ENCODE results near the gene TUBA3E.
"Not testable (repeated sequence)": the region's sequence is repeated elsewhere in the genome, so short reads cannot be mapped to it uniquely, and the experiment has no call there.

The TUBA3E gene

DNA sequence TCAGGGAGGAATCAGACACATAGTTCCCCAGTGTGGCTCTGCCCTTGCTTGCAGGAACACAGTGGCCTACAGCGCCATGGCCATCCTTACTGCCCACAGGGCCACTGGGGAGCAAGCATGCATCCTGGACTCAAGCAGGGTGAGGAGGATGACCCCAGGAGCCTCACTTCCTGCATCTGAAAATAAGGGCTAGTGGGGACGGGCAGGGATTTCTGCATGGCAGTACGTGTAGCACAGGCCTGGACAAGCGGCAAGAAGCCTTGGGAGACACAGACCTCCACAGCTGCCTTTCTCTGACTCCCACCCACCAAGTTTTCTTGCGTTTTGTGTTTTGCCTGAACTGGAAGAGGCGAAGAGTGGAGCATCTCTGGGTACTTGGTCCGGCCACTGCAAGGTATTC lies 35.8 kb downstream of the TUBA3E start:
- DNase-seq (ENCODE audit: low spot score): not testable (repeated sequence)

DNA sequence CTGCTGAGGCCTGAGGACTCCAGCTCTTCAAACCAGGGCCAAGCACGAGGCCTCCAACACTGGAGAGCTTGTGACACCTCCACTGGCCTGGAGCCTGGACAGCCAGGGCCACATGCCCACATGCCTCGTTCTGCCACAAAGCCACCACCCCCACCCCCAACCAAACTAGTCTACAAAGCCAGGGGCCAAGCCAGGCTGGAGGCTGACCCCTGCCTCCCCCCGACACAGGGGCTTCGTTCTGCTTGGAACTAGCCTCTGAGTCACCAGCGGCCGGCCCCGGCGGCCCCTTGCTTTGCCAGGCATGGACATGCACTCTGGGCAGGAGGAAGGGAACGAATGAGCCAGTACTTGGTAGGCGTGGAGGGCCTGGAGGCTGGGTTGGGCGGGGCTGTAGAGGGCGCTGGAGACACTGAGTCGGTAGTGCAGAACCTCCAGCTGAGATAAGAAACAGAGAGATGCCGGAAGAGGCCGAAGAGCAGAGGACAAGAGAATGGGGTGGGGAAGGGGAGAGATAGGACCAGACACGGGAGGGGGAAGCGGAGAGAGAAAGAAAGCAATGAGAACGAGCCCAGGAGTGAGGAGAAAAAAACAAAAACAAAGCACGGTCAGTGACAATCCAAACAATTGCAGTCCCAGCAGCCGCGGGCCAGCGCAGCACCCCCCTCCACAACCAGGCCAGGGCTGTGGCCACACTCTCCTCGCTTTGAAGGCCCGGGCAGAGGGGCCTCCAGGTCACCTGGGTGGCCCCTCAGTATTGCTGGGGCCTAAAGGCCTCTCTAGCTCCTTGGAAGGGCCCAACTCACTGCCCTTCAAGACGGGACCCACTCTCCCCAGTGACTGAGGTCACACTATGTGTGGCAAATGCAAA lies 37.2 kb downstream of the TUBA3E start:
- DNase-seq (ENCODE audit: low spot score): not testable (repeated sequence)

DNA sequence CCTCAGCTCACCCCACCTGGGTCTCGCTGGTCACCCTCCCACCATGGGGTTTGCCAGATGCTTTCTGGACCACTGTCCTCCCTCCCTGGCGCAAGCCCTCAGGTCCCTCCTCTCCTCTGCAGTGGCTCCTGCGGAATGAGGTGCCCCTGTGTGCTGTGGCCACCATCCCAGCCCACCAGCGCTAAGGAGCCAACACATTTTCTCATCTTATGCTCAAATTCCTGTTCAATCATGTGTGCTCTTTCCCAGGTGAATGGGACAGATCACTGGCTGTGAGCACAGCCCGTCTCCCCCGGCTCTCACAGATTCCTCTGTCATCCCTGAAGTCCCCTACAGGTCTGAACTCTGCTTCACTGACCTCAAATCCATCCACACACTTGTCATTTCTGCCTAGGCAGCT lies 38.1 kb downstream of the TUBA3E start:
- no peak for DNase-seq (ENCODE audit: low spot score)

DNA sequence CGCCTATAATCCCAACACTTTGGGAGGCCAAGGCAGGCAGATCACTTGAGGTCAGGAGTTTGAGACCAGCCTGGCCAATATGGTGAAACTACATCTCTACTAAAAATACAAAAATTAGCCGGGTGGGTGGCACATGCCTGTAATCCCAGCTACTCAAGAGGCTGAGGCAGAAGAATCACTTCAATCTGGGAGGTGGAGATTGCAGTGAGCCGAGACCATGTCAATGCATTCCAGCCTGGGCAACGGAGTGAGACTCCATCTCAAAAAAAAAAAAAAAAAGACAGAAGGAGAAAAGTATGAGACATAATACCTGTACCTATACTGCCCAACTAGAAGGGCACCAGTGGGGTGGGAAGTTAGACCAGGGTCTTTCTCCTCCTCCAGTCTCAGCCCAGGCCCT lies 38.9 kb downstream of the TUBA3E start:
- DNase-seq (ENCODE audit: low spot score): not testable (repeated sequence)

DNA sequence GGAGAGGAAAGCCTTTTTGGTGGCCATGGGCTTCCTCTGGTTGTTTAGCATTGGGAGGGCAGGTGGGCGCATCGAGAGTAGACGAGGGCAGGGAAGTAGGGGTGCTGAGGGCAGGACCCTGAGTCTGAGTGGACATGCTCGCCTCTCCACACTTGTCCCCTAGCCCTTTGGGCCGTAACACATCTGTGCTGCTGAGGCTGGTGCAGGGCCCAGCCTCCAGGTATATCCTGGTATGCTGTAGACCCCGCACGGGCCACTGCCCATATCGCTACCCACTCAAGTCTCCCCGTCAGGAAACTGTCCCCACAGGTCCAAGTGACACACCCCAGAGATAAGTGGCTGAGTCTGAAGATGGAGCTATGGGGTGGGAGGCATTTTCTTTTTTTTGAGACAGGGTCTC lies 39.6 kb downstream of the TUBA3E start:
- DNase-seq (ENCODE audit: low spot score): no peak

DNA sequence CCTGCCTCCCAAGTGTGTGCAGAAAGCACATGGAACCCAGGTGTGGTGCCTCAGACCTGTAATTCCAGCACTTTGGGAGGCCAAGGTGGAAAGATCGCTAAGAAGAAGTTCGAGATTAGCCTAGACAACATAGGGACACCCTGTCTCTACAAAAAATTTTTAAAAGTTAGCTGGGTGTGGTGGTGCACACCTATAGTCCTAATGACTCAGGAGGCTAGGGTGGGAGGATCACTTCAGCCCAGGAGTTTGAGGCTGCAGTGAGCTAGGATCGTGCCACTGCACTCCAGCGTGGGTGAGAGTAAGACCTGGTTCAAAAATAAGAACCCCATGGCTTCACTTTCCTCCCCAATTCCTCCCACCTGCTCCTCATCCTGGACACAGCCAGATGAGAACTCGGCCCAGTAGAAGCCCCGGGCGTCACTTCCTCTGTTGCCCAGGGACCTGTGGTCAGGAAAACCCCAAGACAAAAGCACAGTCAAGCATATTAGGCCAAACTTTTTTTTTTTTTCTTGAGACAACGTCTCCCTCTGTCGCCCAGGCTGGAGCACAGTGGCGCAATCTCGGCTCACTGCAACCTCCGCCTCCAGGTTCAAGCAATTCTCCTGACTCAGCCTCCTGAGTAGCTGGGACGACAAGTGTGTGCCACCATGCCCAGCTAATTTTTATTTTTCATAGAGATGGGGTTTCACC lies 40.3 kb downstream of the TUBA3E start:
- DNase-seq (ENCODE audit: low spot score): not testable (repeated sequence)

DNA sequence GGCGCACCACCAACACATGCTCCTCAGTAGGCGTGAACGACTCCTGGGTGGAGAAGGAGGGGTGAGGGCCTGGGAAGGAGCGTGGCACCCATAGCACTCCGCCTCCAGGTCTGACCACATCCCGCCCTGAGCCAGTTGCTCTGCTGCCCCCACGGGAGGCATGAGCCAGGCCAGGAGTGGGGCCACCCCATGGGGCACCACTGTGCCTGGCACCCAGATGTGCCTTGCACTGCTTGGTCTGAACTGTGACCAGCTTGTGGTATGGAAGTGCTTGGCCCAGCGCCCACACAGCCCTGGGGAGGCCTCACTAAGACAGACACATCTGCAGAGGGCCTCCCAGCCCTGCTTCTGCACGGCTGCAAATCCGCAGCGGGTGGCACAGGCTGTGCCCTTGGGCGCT lies 40.9 kb downstream of the TUBA3E start:
- not testable (repeated sequence) for DNase-seq (ENCODE audit: low spot score)

DNA sequence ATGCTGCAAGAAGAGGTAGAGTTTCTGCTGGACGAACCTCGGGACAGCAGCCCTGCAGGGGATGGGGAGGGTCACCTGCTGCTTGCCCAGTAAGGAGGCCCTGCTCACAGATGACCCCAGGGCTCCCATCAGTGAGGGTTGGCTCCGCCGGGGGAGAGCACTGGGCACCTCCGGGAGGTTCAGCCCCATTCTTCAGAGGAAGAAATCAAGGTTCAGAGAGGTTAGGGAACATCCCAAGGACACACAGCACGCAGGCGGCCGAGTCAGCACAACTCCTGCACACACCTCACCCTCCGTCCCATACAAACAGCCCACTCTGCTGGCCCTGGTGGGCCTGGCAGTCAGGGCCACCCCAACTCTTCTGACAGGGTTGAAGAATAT lies 41.6 kb downstream of the TUBA3E start:
- DNase-seq (ENCODE audit: low spot score): no peak

DNA sequence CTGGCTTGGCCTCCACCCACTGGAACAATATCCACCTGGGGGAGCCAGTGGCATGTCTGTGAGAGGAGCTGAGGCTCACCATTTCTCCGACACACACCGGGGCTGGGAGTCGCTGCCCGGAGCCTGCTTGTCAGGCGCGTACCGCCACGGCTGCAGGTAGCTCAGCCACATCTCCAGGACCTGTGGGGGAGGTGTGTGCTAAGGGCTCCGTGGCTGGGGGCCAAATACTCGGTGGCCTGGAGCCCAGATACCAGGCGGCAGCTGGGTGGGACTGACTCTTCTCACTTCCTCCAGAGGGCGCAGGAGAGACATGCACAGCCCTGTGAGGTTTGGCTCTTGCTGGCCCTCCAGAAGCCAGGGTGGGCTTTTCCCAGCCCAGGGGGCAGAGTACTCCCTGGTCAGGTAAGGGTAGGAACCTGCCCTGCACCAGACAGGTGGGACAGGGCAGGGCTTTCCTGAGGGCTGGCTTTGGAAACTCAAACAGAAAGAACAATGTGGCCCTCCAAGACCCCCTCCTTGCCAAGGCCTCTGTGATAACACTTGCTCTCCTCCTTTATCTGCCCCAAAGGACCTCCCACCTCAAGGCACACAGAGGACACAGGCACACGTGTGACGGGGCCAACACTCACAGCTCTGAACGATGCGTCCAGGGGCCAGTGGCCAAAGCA lies 42.1 kb downstream of the TUBA3E start:
- DNase-seq (ENCODE audit: low spot score): peak; percentile 18

DNA sequence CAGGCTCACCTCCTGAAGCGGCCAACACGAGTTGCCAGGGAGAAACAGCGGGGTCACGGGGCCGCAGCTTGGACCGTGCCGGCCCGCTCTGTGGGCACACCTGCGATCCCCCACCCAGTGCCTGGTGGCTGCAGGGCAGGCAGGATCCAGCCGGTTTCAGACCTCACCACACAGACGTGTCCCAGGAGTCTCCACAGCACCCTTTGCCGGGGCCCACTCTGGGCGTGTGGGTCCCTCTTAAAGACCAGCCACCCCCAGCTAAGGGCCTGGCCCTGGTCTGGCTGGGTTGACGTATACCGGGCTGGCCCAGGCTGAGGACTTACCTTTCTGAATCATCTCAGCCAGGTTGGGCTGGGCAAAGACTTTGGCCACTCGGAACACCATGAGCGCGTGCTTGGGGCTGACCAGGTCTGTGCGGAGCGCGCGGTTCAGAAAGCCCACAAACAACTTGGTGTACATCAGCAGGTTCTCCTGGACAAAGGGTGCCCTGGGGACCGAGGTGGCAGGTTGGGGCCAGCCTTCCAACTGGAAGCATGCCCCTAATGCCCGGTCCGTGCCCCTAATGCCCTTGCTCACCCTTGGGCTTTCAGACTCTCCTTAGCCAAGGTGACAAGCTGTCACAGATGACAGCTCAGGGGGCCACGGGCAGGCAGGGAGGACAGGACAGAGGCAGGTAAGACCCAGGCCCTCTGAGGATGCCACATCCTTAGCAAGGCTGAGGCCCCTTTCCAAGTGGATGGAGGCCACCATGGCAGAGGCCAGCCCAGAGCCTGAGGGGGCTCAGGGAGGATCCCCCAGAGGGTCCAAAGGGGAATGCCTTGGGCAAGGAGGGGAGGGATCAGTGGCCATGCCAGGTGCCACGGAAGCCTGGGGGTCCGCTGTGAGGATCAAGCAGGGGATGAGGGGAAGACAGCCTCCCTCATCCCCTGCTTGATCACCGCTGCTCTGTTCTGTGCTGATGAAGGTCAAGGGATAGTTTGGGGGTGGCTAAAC lies 43.2 kb downstream of the TUBA3E start:
- no peak for DNase-seq (ENCODE audit: low spot score)

DNA sequence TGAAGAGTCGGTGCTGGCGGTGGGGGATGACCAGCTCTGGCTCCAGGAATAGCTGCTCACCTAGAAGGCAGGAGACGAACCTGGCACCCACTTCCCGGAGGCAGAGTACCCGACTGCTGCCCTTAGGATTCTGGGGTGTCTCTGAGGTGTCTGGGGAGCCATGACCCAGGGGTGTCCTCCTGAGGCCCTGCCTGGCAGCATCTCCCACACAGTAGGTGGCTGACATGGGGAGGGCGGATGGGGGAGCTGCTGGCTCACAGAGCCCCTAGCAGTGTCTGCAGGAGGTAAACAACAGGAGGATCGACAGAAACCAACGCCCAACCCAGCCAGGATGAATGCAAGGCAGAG lies 43.8 kb downstream of the TUBA3E start:
- DNase-seq (ENCODE audit: low spot score): not testable (repeated sequence)

DNA sequence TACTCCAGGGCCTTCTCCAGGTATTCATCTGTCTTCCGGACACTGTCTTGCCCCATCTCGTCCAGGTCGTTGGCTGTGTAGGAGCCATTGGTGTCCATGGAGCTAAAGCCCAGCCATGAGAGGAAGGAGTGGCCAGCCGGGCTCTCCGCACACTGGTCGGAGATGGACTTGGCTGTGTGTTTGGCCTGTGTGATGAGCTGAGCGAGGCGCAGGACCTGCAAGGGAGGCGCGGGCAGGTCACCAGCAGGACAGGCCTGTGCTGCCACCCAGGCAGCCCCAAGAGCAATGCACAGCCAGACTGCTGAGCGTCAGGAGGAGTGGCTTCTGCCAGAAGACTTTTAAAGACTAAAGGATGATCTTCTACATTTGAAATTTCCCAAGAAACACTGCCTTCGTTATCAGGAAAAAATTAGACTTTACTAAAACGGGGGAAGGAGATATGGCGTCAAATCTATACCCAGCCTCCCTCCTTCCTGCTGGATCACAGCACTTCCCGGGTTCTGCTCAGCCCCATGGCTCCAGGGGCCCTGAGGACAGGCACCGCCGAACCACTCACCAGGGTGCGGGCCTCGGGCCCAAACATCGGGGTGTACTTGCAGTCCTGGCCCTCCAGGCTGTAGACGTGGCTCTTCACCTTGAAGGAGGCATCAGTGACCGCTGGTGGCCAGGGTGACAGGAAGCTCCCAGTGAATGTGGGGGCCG lies 44.4 kb downstream of the TUBA3E start:
- DNase-seq (ENCODE audit: low spot score): not testable (repeated sequence)

DNA sequence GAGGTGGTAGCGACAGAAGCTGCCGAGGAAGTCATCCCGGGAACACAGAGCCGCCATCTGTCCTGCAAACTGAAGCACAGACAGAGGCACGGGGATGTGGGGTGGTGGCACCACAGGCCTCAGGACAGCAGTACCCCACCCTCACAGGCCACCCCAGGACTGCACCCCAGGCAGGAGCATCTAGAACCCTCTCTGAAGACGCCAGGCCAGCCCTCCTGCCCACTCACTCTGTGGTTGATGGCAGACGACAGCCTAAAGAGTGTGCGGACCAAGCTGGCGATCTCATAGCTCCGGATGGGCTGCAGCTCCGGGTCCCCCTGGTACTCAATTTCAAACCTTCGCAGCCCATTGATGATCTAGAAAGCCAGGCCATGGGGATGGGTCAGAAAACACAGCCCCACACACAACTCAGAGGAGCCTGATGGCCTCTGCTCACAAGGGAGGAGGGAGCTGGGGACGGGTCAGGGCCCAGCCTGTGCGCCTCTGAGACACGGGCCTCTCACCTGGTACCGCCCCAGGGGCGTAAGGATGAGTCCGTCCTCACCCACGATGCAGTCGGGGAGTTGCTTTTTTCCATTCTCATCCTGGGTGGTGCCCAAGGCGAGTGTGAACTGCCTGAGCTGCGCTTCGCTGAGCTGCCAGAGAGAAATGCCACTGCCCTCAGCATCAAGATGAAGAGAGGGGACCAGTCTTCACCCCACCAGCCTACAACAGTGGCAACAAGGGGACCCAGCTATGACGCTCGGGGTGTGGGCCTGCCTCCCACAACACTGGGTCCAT lies 45.2 kb downstream of the TUBA3E start:
- no peak for DNase-seq (ENCODE audit: low spot score)

DNA sequence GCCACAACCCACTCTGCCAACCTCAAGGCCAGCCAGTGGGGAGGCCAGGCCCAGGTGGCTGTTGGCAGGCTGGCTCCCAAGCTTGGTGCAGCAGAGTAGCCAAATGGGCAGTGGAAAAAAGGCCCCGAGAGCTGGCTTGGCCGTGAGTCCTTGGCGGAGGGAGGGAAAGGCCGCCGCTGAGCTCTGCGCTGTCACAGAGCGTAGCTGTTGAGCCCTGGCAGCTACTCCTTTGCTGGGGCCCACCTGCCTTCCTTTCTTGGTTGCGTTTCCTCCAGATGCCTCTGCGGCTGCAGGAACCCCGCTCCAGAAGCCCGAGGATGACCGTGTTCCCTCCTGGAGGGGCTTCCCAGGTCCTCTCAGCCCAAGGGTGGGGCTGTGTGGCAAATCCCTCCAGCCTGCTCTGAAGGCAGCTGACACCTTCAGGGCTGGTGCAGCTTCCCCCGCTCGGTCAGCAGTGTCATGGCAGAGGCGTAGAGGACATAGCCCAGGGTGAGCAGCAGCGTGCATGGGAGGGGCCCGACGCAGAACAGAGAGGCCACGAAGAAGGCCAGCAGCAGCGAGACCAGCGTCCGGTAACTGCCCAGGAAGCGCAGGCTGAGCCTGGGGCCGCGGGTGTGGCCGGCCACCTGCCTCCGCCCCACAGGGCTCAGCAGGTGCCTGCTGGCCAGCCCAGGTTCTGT lies 46.0 kb downstream of the TUBA3E start:
- DNase-seq (ENCODE audit: low spot score): not testable (repeated sequence)

DNA sequence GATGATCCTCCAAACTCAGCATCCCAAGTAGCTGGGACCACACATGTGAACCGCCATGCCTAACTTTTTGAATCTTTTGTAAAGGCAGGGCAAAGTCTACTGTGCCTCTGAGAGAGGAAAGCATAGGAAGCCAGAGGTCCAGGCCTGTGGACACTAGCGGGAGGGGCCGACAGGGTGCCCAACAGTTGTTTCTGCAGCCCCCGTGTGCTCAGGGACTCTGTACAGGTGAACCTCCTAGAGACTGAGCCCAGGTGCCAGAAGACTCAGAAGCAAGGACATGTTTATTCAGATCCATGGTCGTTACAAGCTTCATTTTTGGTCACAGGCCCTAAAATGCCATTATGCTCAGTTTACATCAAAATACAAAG lies 47.1 kb downstream of the TUBA3E start:
- DNase-seq (ENCODE audit: low spot score): not testable (repeated sequence)

DNA sequence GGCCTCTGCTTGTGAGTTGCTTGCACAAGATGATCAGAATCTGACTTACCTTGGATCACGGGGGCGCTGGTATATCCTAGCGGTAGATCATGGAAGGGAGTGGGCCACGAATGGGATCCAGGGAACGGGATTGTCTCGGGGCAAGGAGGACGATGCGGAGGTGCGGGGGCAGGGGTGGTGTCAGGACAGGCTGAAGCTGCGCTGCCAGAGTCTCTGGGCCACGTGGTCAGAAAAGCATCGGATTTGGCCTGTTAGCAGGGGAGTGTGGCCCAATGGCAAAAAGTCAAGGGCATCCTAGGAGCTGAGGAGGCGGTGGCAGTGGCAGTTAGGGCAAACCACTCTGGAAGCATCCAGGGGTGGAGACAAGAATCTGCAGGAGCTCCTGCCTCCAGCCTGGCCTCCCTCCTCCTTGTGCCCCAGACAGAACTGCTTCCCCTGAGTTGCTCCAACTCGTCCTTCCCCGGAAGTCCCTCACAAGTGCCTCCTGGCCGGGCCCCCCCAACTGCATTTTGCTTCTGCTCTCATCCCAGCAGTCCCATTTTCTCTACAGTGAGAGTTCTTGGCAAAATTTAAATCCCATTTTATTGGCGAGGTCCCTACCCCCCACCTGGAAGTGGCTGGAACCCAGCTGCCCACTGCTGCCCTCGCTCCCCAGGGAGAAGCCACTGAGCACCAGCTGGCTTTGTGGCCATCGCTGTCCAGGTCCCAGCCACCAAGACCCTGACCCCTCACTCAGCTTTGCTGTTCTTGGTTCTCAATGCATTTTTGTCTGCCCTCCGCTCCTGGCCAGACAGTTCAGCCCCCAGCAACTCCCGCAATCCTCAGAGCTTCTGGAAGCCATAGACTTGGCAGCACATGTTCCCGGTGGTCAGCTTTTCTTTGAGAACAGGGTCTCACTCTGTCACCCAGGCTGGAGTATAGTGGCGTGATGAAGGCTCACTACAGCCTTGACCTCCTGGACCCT lies 47.8 kb downstream of the TUBA3E start:
- no peak for DNase-seq (ENCODE audit: low spot score)

DNA sequence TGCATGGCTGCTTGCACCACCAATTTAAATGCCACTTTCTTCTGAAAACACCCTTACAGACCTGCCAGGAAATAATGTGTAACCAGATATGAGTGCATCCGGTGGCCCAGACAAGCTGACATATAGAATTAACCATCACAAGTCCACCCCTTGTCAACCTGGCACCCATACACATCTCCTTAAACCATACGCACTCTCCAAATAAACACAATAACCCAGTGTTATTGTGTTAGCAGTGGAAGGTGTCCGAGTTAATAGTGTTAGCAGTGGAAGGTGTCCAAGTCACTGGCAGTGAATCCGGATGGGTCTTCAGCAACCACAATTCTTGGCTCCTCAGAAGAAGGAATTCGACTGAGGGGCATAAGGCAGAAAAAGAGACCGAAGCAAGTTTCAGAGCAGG lies 49.7 kb downstream of the TUBA3E start:
- not testable (repeated sequence) for DNase-seq (ENCODE audit: low spot score)

DNA sequence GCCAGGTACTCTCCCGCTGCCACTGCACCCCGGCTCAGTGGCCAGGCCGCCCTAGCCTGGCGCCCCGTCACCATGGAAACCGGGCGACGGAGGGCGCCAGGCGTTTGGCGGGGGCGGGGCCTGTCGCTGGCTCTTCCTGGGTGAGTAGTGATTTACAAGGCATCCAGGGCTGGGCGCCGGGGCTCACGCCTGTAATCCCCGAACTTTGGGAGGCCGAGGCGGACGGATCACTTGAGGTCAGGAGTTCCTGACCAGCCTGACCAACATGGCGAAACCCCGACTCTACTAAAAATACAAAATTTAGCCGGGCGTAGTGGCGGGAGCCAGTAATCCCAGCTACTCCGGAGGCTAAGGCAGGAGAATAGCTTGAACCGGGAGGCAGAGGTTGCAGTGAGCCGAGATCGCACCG lies 53.2 kb downstream of the TUBA3E start, which contains the start of gene CCDC74B:
CCDC74B (minus strand) TSS at position 107 of the 409 bp plus-strand sequence. CDS start 116 bp downstream, outside the sequence.
- peak; percentile 31 for DNase-seq (ENCODE audit: low spot score)
